ACHN (cell line): ENCODE data around the gene TMEM8B.

Experiments used
- DNase-seq: peaks from one replicate; pipeline ENCODE4 v3.0.0-alpha.2; 2015
- in situ Hi-C: cut with HindIII; loops from 2 replicates; pipeline ENCODE4 v1.10.0; 2017; ENCODE audit warnings: low sequenced_read_pairs, low pct_ligation_motif_present, low pct_unique_long_range_greater_than_20kb

The TMEM8B gene

GRCh38 chr9:35829084-35829763, at the start of gene TMEM8B:
Gene TMEM8B (plus strand): TSS chr9:35829228. CDS start chr9:35829448, 220 bp downstream.
- peak; percentile 88 for DNase-seq
- in situ Hi-C loops, result no loop called here

DNA sequence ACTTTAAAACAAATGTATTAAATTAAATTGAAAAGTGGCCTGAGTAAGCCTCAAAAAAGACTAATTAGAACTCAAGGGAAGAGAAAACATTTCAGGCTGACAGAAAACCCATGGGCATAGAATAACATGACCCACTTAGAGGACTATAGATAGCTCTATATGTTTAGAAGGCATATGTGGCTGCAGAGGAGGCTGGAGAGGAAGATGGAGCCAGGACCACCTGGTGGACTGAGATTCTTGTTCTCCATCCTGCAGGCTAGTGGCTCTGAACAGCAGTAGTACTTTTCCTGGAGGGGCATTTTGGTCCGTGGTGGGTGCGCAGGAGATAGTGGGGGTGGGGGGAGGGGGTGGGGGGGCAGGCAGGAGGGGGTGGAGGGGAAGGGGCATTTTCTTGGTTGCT, 48.0 kb upstream of the TMEM8B start:
- in situ Hi-C loops, result no loop called here
- no peak for DNase-seq

GRCh38 chr9:35783418-35783817, 45.6 kb upstream of the TMEM8B start:
- in situ Hi-C loops, result no loop called here
- DNase-seq, result no peak

DNA sequence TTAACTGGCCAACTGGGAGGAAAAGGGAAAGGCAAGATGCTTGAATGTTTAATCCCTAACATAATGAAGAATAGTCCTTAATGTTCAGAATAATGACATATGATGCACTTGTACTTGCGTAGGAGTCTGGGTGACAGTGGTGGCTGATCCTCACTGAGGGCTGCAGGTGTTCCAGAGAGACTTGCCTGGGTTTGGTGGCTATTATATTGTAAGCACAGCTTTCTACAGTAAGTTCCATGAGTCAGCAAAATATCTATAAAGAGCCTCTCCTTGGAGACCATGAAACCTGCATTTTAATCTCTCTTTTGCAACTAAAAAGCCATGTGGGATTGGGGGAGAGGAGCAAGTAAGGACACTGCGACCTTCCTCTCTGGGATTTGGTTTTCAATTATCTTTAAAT, 39.5 kb upstream of the TMEM8B start:
- in situ Hi-C loops, result no loop called here
- no peak for DNase-seq

DNA sequence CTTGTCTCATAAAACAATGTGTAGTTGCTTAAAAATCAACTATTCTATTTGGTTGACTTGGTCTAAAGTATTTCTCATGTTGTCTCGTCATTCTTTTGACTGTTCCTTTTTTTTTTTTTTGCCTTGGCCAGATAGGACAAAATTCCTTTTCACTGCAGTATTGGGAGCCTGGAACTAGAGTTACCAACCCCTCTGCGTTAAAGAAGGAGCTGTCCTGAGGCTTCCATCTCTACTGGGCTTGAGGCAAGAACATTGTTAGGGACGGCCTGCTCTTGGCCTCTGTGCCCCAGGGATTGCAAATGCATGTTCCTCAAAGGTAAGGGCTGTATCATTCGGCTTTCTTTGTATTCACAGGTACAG, 39.0 kb upstream of the TMEM8B start:
- in situ Hi-C loops, result no loop called here
- no peak for DNase-seq

DNA sequence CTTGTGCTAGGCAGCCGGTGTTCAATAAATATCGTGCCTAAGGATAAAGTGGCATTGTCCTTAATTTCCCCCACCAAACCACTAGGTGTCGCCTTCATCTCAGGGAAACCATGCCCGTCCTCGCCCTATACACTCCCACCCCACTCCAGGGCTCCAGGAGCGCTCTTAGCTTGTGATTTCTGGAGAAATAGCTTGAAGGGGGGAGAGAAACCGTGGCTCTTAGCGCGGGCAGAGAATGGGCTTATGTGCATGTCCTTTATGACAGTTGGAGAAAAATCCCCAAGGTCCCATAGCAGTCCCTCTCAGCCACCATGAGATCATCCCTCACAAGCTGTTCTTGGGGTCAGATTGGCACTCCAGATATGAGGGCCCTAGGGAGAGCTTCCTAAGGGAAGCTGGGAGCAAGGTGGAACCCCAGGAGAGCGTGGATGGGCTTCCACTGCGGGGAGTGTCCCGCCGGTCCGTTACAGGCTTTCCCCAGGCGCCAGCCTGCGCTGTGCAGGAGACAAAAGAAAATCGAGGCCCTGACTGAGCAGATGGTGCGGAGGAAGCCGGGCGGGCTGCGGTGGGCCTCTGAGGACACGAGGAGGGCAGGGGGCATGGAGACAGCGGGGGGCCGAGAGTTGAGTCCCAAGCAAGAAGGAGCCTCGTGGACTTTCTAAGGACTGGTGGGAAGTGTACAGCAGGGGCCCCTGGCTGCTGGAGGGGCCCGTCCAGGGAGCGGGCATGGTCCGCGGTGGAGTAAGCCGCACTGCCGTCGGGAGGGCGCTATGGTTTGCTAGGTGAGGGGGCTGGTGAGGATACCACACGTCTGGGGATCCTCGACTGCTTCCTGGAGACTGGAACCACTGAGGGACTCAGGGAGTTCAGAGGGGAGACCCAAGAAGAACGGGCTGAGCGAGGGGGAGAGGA, 38.4 kb upstream of the TMEM8B start:
- in situ Hi-C loops, result no loop called here
- DNase-seq, result peak; percentile 71

DNA sequence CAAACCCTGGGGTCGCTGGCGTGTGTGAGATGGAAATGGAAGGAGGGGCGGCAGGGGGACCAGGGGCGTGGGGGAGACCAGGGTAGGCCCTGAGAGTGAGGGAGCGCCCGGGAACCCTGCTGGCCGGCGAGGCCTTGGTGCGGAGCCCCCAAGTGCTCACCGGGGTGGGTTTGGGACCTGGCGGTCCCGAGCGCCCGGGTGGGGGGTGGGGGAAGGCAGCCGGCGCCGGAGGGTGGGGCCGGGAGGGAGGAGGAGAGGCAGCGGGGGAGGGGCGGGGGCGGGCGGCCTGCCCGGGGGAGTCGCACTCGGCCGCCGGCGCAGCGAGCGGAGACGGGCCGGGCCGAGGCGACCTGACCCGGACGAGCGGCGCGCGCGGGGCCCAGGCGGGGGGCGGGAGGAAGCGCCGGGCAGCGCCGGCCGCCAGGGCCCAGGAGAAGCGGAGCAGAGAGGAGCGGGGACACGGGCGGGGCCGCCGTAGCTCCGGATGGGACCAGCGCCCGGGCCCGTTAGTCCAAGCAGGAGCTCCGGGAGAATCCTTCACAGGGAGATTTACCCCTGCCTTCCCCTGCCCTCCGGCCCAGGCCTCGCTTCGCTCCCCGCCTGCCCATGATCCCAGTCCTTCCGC, 37.6 kb upstream of the TMEM8B start, which contains the start of gene NPR2:
TSS of gene NPR2 (plus strand) at position 295 of the 625 bp plus-strand sequence. CDS start 818 bp downstream, outside the sequence.
- no peak for DNase-seq
- in situ Hi-C loops, result no loop called here

DNA sequence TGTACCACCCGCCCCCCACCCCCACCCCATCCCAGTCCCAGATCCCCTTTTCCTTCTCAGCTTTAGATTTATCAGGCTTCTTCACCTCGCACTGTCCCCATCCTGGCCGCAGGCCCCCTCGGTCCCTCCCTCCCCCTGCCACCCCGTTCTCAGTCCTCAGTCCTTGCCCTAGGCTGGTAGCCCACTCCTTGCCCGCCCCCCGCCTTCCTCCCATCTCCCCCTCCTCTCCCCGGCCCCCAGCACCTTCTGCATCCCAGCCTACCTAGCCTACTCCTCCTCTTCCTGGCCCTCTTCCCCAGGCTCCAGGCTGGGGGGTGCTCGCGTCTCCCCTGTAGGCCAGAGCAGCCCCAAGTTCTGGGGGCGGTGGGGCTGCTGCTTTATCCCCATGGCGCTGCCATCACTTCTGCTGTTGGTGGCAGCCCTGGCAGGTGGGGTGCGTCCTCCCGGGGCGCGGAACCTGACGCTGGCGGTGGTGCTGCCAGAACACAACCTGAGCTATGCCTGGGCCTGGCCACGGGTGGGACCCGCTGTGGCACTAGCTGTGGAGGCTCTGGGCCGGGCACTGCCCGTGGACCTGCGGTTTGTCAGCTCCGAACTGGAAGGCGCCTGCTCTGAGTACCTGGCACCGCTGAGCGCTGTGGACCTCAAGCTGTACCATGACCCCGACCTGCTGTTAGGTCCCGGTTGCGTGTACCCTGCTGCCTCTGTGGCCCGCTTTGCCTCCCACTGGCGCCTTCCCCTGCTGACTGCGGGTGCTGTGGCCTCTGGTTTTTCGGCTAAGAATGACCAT, 36.8 kb upstream of the TMEM8B start:
- no peak for DNase-seq
- in situ Hi-C loops, result no loop called here

DNA sequence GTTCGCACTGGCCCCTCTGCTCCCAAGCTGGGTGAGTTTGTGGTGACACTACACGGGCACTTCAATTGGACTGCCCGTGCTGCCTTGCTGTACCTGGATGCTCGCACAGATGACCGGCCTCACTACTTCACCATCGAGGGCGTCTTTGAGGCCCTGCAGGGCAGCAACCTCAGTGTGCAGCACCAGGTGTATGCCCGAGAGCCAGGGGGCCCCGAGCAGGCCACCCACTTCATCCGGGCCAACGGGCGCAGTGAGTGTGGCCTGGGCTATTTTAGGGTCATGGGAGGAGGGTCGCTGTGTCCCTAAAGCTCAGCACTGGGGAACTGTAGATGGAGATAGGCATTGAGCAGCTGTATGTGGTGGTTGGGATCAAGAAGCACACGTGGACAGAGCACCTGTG, 36.2 kb upstream of the TMEM8B start:
- in situ Hi-C loops, result no loop called here
- no peak for DNase-seq

GRCh38 chr9:35793461-35793860, 35.6 kb upstream of the TMEM8B start:
- in situ Hi-C loops, result no loop called here
- no peak for DNase-seq

GRCh38 chr9:35795695-35796094, 33.3 kb upstream of the TMEM8B start:
- DNase-seq, result no peak
- in situ Hi-C loops, result no loop called here

DNA sequence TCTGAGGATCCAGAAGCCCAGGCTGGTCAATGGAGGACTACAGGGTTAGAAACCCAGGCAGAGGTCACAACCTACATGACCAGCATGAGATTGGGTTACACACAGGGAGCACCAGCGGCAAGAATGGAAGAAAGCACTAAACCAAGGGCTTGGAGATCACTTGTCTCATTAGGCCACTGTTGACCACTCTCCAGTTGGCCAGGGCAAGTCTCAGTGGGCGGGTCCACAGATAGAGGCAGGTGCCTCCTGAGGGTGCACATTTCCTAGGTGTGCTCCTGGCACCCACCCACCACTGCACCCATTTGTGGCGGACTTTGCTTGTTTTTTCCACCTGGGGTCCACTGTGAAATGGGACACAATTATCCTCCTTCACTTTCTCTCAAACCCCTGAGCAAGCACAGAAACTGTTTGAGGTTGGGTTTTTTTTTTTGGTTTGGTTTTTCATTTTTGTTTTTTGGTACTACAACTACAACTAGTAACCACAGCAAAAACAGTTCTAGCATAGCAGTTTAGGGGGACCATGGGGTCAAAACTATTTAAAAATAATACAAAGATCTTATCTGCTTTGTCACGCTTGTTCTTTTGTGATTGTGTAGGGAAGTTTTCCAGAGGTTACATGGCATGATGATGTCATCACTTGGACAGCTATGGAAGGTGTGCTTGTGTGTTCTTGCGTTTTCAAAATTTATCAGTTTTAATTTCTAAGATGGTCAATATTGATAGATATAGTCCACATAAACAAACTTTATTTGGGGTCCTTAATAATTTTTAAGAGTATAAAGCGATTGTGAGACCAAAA, 31.5 kb upstream of the TMEM8B start:
- in situ Hi-C loops, result no loop called here

GRCh38 chr9:35798658-35799374, 30.2 kb upstream of the TMEM8B start:
- no peak for DNase-seq
- in situ Hi-C loops, result no loop called here

More for the DNA sequence above, 31.5 kb upstream of the TMEM8B start:
- DNase-seq, result no peak

DNA sequence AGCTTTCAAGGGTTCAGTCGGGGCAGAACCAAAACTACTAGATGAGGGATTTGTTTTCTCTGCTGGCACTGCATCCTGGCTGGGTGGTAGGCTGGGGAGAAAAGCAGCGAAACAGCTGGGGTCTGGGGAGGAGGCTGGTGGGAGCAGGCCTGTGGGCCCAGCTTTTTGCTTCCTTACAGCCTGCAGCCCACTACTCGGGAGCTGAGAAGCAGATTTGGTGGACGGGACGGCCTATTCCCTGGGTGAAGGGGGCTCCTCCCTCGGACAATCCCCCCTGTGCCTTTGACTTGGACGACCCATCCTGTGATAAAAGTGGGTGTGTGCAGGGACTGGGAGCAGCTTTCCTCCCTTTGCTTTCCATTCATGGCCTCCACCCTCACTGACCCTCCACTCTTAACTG, 28.5 kb upstream of the TMEM8B start:
- in situ Hi-C loops, result no loop called here
- DNase-seq, result no peak

GRCh38 chr9:35801328-35802128, 27.5 kb upstream of the TMEM8B start:
- DNase-seq, result no peak
- in situ Hi-C loops, result no loop called here

- DNase-seq, result no peak
- in situ Hi-C loops, result no loop called here
Measured at GRCh38 chr9:35806101-35806500, 22.9 kb upstream of the TMEM8B start.

GRCh38 chr9:35808433-35808832, 20.6 kb upstream of the TMEM8B start:
- in situ Hi-C loops, result no loop called here
- no peak for DNase-seq
